ENCODE data around the gene FABP7.

- TF ChIP-seq CTCF (conservative IDR thresholded peaks at IDR 0.05; ENCODE audit: low read depth, low read length) (no peak), EZH2 (IDR thresholded peaks at IDR 0.05; ENCODE audit: low read length, unreplicated experiment) (no peak)
Measured at GRCh38 chr6:122755901-122756300, 23.6 kb upstream of the FABP7 start.
